Choroid plexus epithelial cell (primary cell): ENCODE data around the gene NFATC2.

Experiments
- DNase-seq: peaks from one replicate; pipeline ENCODE4 v3.0.0-alpha.2; 2010; ENCODE audit warnings: low read depth
- H3K4me3 ChIP-seq: 2 replicates; pipeline ENCODE4 v1.5.1; 2011; ENCODE audit warnings: low read depth, mild to moderate bottlenecking, control low read depth, low read length, moderate library complexity
- CTCF ChIP-seq: conservative IDR thresholded peaks from 2 replicates; pipeline ENCODE4 v1.5.1; 2011; ENCODE audit warnings: low read depth, mild to moderate bottlenecking, control low read depth, inconsistent platforms, low read length, moderate library complexity

The NFATC2 gene

GRCh38 chr20:51456511-51457509, 85.7 kb downstream of the NFATC2 start:
- H3K4me3 ChIP-seq, result no peak overlapping the region
- no peak for TF ChIP-seq CTCF
- peak; percentile 97 for DNase-seq

GRCh38 chr20:51454250-51454865, 88.2 kb downstream of the NFATC2 start:
- TF ChIP-seq CTCF, result no peak
- H3K4me3 ChIP-seq, result no peak overlapping the region
- DNase-seq, result no peak

GRCh38 chr20:51452734-51453365, 89.7 kb downstream of the NFATC2 start:
- H3K4me3 ChIP-seq, result no peak overlapping the region
- DNase-seq, result no peak
- no peak for TF ChIP-seq CTCF

- DNase-seq, result no peak
- H3K4me3 ChIP-seq, result no peak overlapping the region
- no peak for TF ChIP-seq CTCF
Measured at GRCh38 chr20:51452091-51452613, 90.4 kb downstream of the NFATC2 start.

GRCh38 chr20:51451484-51451883, 91.0 kb downstream of the NFATC2 start:
- no peak for TF ChIP-seq CTCF
- no peak for DNase-seq
- no peak overlapping the region for H3K4me3 ChIP-seq

- no peak for TF ChIP-seq CTCF
- no peak overlapping the region for H3K4me3 ChIP-seq
- DNase-seq, result no peak
Measured at GRCh38 chr20:51450984-51451383, 91.5 kb downstream of the NFATC2 start.
